Measurements from ENCODE around the gene NUDC. TPM values are rescaled to one million over a fixed set of nuclear protein-coding genes. Genes with fewer than 3 reads are reported as not detected.

The NUDC gene
- total and polyA plus RNA-seq, 9 of the 15 experiments (the other 6 are each of a cell fraction or from before 2014, with no cell fraction given), result 9.8 to 234 (median 149) TPM

DNA sequence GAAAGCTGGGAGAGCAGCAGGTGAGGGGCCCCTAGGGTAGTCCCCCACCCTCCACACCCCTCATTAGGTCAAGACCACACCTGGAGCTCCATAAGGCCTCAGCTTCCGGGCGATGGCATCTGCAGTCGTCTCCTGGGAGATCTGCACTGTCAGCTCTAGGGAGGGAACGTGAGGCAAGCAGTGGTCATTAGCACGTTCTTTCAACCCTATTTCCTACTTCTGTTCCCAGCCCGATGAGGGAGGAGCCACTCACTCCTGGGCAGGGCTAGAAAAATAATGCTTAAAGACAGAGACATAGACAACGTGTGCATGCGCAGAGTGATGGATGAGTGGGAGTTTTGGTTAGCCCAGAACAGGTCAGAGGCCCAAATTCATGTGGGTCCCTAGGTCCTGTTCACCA, 29.1 kb downstream of the NUDC start (continued):
- TF ChIP-seq POLR3G (IDR thresholded peaks at IDR 0.05; ENCODE audit: extremely low read depth, insufficient read length, insufficient replicate concordance), result no peak
- TF ChIP-seq, protein P1, sequence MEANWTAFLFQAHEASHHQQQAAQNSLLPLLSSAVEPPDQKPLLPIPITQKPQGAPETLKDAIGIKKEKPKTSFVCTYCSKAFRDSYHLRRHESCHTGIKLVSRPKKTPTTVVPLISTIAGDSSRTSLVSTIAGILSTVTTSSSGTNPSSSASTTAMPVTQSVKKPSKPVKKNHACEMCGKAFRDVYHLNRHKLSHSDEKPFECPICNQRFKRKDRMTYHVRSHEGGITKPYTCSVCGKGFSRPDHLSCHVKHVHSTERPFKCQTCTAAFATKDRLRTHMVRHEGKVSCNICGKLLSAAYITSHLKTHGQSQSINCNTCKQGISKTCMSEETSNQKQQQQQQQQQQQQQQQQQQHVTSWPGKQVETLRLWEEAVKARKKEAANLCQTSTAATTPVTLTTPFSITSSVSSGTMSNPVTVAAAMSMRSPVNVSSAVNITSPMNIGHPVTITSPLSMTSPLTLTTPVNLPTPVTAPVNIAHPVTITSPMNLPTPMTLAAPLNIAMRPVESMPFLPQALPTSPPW (CRISPR knock-in tag; IDR thresholded peaks at IDR 0.05), result no peak
- TF ChIP-seq ZBTB8A (IDR thresholded peaks at IDR 0.05; ENCODE audit: partially characterized antibody), result no peak
- TF ChIP-seq ZNF780A (CRISPR knock-in tag; IDR thresholded peaks at IDR 0.05), result no peak
- TF ChIP-seq BACH1 (tag; IDR thresholded peaks at IDR 0.05), result peak; percentile 22; the same call in 1 of the 2 replicates
- no peak for TF ChIP-seq E2F3 (CRISPR knock-in tag; IDR thresholded peaks at IDR 0.05)
- no peak for TF ChIP-seq COPS2 (conservative IDR thresholded peaks at IDR 0.05)
- no peak for TF ChIP-seq ZNF551 (CRISPR knock-in tag; IDR thresholded peaks at IDR 0.05)
- TF ChIP-seq SIX5 (IDR thresholded peaks at IDR 0.05; ENCODE audit: borderline replicate concordance in 1 of 2, insufficient read depth in 1 of 2, low read depth in 1 of 2, low read length in 2 of 2), result no peak
- no peak for TF ChIP-seq RAD51 (IDR thresholded peaks at IDR 0.05; ENCODE audit: borderline replicate concordance, low read depth)
- TF ChIP-seq HMGN3 (IDR thresholded peaks at IDR 0.05; ENCODE audit: borderline replicate concordance, extremely low read depth, insufficient read length, low read depth, low read length), result no peak
- no peak for TF ChIP-seq TCFL5 (CRISPR knock-in tag; conservative IDR thresholded peaks at IDR 0.05)
- no peak for TF ChIP-seq SMAD1 (IDR thresholded peaks at IDR 0.05; ENCODE audit: low read depth, low read length, partially characterized antibody)
- TF ChIP-seq L3MBTL2 (IDR thresholded peaks at IDR 0.05), result peak; percentile 31; the same call in 1 of the 2 replicates
- TF ChIP-seq PCBP1 (IDR thresholded peaks at IDR 0.05; ENCODE audit: low read depth, low read length, poor library complexity, severe bottlenecking), result no peak
- TF ChIP-seq SMARCA4 (IDR thresholded peaks at IDR 0.05), result no peak
- no peak for TF ChIP-seq MCM3 (IDR thresholded peaks at IDR 0.05)
- TF ChIP-seq HSF4 (CRISPR knock-in tag; IDR thresholded peaks at IDR 0.05; ENCODE audit: borderline replicate concordance), result no peak
- TF ChIP-seq ZNF583 (CRISPR knock-in tag; IDR thresholded peaks at IDR 0.05), result no peak
- no peak for TF ChIP-seq PTBP1 (IDR thresholded peaks at IDR 0.05; ENCODE audit: low read depth, low read length)
- no peak for TF ChIP-seq PHF20 (IDR thresholded peaks at IDR 0.05; ENCODE audit: partially characterized antibody)
- TF ChIP-seq, protein P2, sequence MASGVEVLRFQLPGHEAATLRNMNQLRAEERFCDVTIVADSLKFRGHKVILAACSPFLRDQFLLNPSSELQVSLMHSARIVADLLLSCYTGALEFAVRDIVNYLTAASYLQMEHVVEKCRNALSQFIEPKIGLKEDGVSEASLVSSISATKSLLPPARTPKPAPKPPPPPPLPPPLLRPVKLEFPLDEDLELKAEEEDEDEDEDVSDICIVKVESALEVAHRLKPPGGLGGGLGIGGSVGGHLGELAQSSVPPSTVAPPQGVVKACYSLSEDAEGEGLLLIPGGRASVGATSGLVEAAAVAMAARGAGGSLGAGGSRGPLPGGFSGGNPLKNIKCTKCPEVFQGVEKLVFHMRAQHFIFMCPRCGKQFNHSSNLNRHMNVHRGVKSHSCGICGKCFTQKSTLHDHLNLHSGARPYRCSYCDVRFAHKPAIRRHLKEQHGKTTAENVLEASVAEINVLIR (CRISPR knock-in tag; IDR thresholded peaks at IDR 0.05), result no peak
- TF ChIP-seq, protein P3, sequence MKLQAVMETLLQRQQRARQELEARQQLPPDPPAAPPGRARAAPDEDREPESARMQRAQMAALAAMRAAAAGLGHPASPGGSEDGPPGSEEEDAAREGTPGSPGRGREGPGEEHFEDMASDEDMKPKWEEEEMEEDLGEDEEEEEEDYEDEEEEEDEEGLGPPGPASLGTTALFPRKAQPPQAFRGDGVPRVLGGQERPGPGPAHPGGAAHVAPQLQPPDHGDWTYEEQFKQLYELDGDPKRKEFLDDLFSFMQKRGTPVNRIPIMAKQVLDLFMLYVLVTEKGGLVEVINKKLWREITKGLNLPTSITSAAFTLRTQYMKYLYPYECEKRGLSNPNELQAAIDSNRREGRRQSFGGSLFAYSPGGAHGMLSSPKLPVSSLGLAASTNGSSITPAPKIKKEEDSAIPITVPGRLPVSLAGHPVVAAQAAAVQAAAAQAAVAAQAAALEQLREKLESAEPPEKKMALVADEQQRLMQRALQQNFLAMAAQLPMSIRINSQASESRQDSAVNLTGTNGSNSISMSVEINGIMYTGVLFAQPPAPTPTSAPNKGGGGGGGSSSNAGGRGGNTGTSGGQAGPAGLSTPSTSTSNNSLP (IDR thresholded peaks at IDR 0.05; ENCODE audit: borderline replicate concordance, low read depth, low read length), result no peak
- TF ChIP-seq CCAR2 (IDR thresholded peaks at IDR 0.05; ENCODE audit: low read depth, low read length), result no peak
- no peak for TF ChIP-seq HDAC3 (IDR thresholded peaks at IDR 0.05; ENCODE audit: borderline replicate concordance, partially characterized antibody)
- TF ChIP-seq, protein P4, sequence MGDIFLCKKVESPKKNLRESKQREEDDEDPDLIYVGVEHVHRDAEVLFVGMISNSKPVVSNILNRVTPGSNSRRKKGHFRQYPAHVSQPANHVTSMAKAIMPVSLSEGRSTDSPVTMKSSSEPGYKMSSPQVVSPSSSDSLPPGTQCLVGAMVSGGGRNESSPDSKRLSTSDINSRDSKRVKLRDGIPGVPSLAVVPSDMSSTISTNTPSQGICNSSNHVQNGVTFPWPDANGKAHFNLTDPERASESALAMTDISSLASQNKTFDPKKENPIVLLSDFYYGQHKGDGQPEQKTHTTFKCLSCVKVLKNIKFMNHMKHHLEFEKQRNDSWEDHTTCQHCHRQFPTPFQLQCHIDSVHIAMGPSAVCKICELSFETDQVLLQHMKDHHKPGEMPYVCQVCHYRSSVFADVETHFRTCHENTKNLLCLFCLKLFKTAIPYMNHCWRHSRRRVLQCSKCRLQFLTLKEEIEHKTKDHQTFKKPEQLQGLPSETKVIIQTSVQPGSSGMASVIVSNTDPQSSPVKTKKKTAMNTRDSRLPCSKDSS (IDR thresholded peaks at IDR 0.05; ENCODE audit: low read depth, partially characterized antibody), result no peak
